H1 (cell line): ENCODE data around the gene NFASC. TPM values are rescaled to one million over a fixed set of nuclear protein-coding genes. Genes with fewer than 3 reads are reported as not detected.
A peak's percentile ranks its signal among the peaks of the same experiment; 100 is the strongest.

Source experiments
- CTCF ChIA-PET: fragments of 300-600 bp; sonication (Branson Sonifier 250); formaldehyde crosslinking; loops from one replicate; lab custom pipeline; 2021; ENCODE audit not compliant: partially characterized antibody; lab: Charles Lee
- POLR2A ChIA-PET: fragments of 300-600 bp; sonication (Branson Sonifier 250); formaldehyde crosslinking; loops from one replicate; lab custom pipeline; 2021; ENCODE audit warnings: inconsistent platforms; ENCODE audit not compliant: partially characterized antibody; lab: Charles Lee
- DNase-seq, 2 experiments: peaks; one replicate each; pipeline versions ENCODE4 v3.0.0 to v3.0.0-alpha.2; 2010 to 2022; ENCODE audit warnings: low spot score in 2 of 2, low read depth in 1 of 2, mixed read lengths in 1 of 2
- FAIRE-seq: peaks from 2 replicates; lab custom pipeline; 2011; peaks lifted over from hg19 to GRCh38; lab: Jason Lieb, UNC
- H2AFZ ChIP-seq: 2 replicates; pipeline ENCODE4 v1.8.1; 2012; ENCODE audit warnings: low read length, inconsistent platforms
- H2AK5ac ChIP-seq: 2 replicates; pipeline ENCODE4 v1.6.1; 2013; ENCODE audit warnings: low read depth, low read length
- H2BK120ac ChIP-seq: replicated peaks from 2 replicates; pipeline ENCODE3; 2013; ENCODE audit warnings: low read depth, low read length, inconsistent platforms
- H2BK12ac ChIP-seq: 2 replicates; pipeline ENCODE4 v1.6.1; 2013; ENCODE audit warnings: low read depth, low read length
- H2BK15ac ChIP-seq: 2 replicates; pipeline ENCODE4 v1.6.1; 2013; ENCODE audit warnings: low read length
- H2BK20ac ChIP-seq: 2 replicates; pipeline ENCODE4 v1.6.1; 2013; ENCODE audit warnings: low read length
- H2BK5ac ChIP-seq: 2 replicates; pipeline ENCODE4 v1.6.1; 2013; ENCODE audit warnings: low read depth, low read length
- H3K14ac ChIP-seq: 2 replicates; pipeline ENCODE4 v1.6.1; 2013; ENCODE audit warnings: inconsistent platforms; ENCODE audit not compliant: insufficient read length
- H3K18ac ChIP-seq: 2 replicates; pipeline ENCODE4 v1.6.1; 2013; ENCODE audit warnings: low read length; ENCODE audit errors: extremely low read depth
- H3K23ac ChIP-seq: 2 replicates; pipeline ENCODE4 v1.6.1; 2013; ENCODE audit warnings: inconsistent platforms; ENCODE audit not compliant: insufficient read length
- H3K23me2 ChIP-seq: 2 replicates; pipeline ENCODE4 v1.6.1; 2013; ENCODE audit warnings: low read depth, low read length
- H3K27ac ChIP-seq: 2 replicates; pipeline ENCODE4 v1.6.1; 2011; ENCODE audit warnings: low read depth, low read length, inconsistent platforms
- H3K27me3 ChIP-seq, 4 experiments: replicated peaks in 1 of 4; 1 replicate in 1 of 4; 2 replicates in 3 of 4; pipeline versions ENCODE4 v1.6.1 to v1.8.1; 2011 to 2013; ENCODE audit warnings: low read length in 3 of 4, mild to moderate bottlenecking in 3 of 4, inconsistent platforms in 2 of 4, mixed read lengths in 2 of 4, moderate library complexity in 1 of 4; ENCODE audit not compliant: control insufficient read depth in 3 of 4, insufficient read depth in 3 of 4; ENCODE audit errors: extremely low read depth in 1 of 4
- H3K36me3 ChIP-seq, 4 experiments: 2 replicates each; pipeline versions ENCODE4 v1.6.1 to v1.8.1; 2011 to 2013; ENCODE audit warnings: mild to moderate bottlenecking in 4 of 4, low read length in 3 of 4, moderate library complexity in 2 of 4, control low read depth in 1 of 4, inconsistent platforms in 1 of 4; ENCODE audit not compliant: insufficient read depth in 4 of 4, control insufficient read depth in 2 of 4
- H3K4ac ChIP-seq: replicated peaks from 2 replicates; pipeline ENCODE3; 2013; ENCODE audit warnings: low read length, low read depth, mixed read lengths, inconsistent platforms; ENCODE audit not compliant: insufficient read length
- H3K4me1 ChIP-seq, 4 experiments: replicated peaks in 1 of 4; 1 replicate in 1 of 4; 2 replicates in 3 of 4; pipeline versions ENCODE4 v1.6.1 to v1.8.1; 2011 to 2013; ENCODE audit warnings: low read length in 3 of 4, inconsistent platforms in 2 of 4, mixed read lengths in 1 of 4; ENCODE audit not compliant: insufficient read depth in 4 of 4, control insufficient read depth in 3 of 4
- H3K4me2 ChIP-seq, 2 experiments: 2 replicates each; pipeline versions ENCODE4 v1.6.1 to v1.8.1; 2011 to 2013; ENCODE audit warnings: low read depth in 2 of 2, low read length in 2 of 2, control low read depth in 1 of 2, inconsistent platforms in 1 of 2, mild to moderate bottlenecking in 1 of 2; ENCODE audit not compliant: insufficient read depth in 1 of 2
- H3K4me3 ChIP-seq, 4 experiments: fragments of 200-600, 300-600 bp in 1 of 4; sonication (generic), shearing (Covaris generic), sonication (Bioruptor Twin) in 1 of 4; 2 replicates each; pipeline versions ENCODE4 v1.5.1 to v1.8.1; 2011 to 2016; ENCODE audit warnings: low read length in 4 of 4, low read depth in 3 of 4, control low read depth in 2 of 4, inconsistent platforms in 2 of 4, mild to moderate bottlenecking in 2 of 4, mixed read lengths in 1 of 4, moderate library complexity in 1 of 4; ENCODE audit not compliant: insufficient read depth in 2 of 4; ENCODE audit errors: extremely low read depth in 1 of 4
- H3K56ac ChIP-seq: replicated peaks from 2 replicates; pipeline ENCODE3; 2013; ENCODE audit warnings: low read depth, mild to moderate bottlenecking, mixed read lengths, low read length, inconsistent platforms; ENCODE audit not compliant: insufficient read length
- H3K79me1 ChIP-seq: 2 replicates; pipeline ENCODE4 v1.6.1; 2013; ENCODE audit warnings: low read depth, low read length, control low read depth
- H3K79me2 ChIP-seq, 2 experiments: 2 replicates each; pipeline versions ENCODE4 v1.6.1 to v1.8.1; 2012 to 2013; ENCODE audit warnings: low read length in 2 of 2, mild to moderate bottlenecking in 2 of 2, inconsistent platforms in 1 of 2; ENCODE audit not compliant: insufficient read depth in 2 of 2, control insufficient read depth in 1 of 2
- H3K9ac ChIP-seq, 4 experiments: replicated peaks in 1 of 4; 1 replicate in 1 of 4; 2 replicates in 3 of 4; pipeline versions ENCODE4 v1.6.1 to v1.8.1; 2011 to 2013; ENCODE audit warnings: low read depth in 3 of 4, low read length in 3 of 4, control low read depth in 2 of 4, mild to moderate bottlenecking in 2 of 4, moderate library complexity in 2 of 4, inconsistent platforms in 1 of 4; ENCODE audit errors: extremely low read depth in 1 of 4
- H3K9me3 ChIP-seq, 2 experiments: 2 replicates each; pipeline versions ENCODE4 v1.6.1 to v1.8.1; 2012 to 2013; ENCODE audit warnings: mild to moderate bottlenecking in 2 of 2, moderate library complexity in 2 of 2, control low read depth in 1 of 2, inconsistent platforms in 1 of 2, low read depth in 1 of 2, low read length in 1 of 2, mixed read lengths in 1 of 2; ENCODE audit not compliant: insufficient read depth in 2 of 2
- H4K20me1 ChIP-seq, 2 experiments: replicated peaks in 1 of 2; 2 replicates each; pipeline versions ENCODE3 to v1.8.1; 2011 to 2013; ENCODE audit warnings: inconsistent platforms in 2 of 2, low read length in 2 of 2, mild to moderate bottlenecking in 1 of 2; ENCODE audit not compliant: insufficient read depth in 2 of 2, control insufficient read depth in 1 of 2
- H4K5ac ChIP-seq: 2 replicates; pipeline ENCODE4 v1.6.1; 2013; ENCODE audit warnings: low read length, low read depth, mixed read lengths, inconsistent platforms; ENCODE audit not compliant: insufficient read length
- H4K8ac ChIP-seq: 2 replicates; pipeline ENCODE4 v1.8.0; 2013; ENCODE audit warnings: mild to moderate bottlenecking, moderate library complexity, low read length, inconsistent platforms; ENCODE audit not compliant: insufficient read depth; ENCODE audit errors: extremely low read depth
- H4K91ac ChIP-seq: replicated peaks from 2 replicates; pipeline ENCODE3; 2013; ENCODE audit warnings: low read length, mixed read lengths, inconsistent platforms; ENCODE audit not compliant: insufficient read length
- TBP ChIP-seq: IDR thresholded peaks from 2 replicates; pipeline ENCODE4 v1.6.1; 2011; ENCODE audit warnings: low read depth, low read length, improper control_type of control experiment
- WGBS, 2 experiments: shearing (Covaris generic) in 1 of 2; methylation state at CpG; one replicate each; pipeline versions ENCODE4 v1.1.6 to v1.1.7; 2013 to 2015; ENCODE audit warnings: low lambda C conversion rate in 2 of 2, mixed read lengths in 2 of 2, inconsistent platforms in 1 of 2, low coverage in 1 of 2, missing lambda C conversion rate in 1 of 2; ENCODE audit not compliant: insufficient replicate concordance in 2 of 2, insufficient coverage in 1 of 2, insufficient read length in 1 of 2; ENCODE audit errors: extremely low coverage in 1 of 2, missing lambda C conversion rate in 1 of 2; 5-methylcytosine and 5-hydroxymethylcytosine counted together
- polyA plus RNA-seq, 7 experiments: library from polyadenylated mRNA; depleted of rRNA in 3 of 7; stranded (reverse) in 5 of 7; unstranded in 2 of 7; fragments of >200 nt in 5 of 7; fragments of 200-250 nt in 2 of 7; gene quantifications; 1 replicate in 5 of 7; 2 replicates in 1 of 7; 4 replicates in 1 of 7; pipeline versions ENCODE4 v1.2.1 to v1.2.3, GENCODE V29; 2011 to 2013; ENCODE audit warnings: missing spikeins in 2 of 7, mixed read lengths in 2 of 7
- total RNA-seq: library from RNA; stranded (reverse); fragmentation: NEBNext Ultra II Directional; extraction: Animal tissue kit (Norgen Biotek cat#: 25700); gene quantifications from 2 replicates; pipeline ENCODE4 v1.2.1, GENCODE V29; 2021
- TF ChIP-seq, protein P1 (sequence below), 3 experiments: IDR thresholded peaks; 1 replicate in 2 of 3; 2 replicates in 1 of 3; pipeline versions ENCODE4 v1.5.1 to v1.6.1; 2011; ENCODE audit warnings: low read length in 3 of 3, mild to moderate bottlenecking in 3 of 3, inconsistent platforms in 2 of 3, low read depth in 1 of 3, moderate library complexity in 1 of 3; ENCODE audit not compliant: insufficient read depth in 1 of 3; ENCODE audit errors: control extremely low read depth in 1 of 3

Gene NFASC
- total and polyA plus RNA-seq, 2 of the 8 experiments (the other 6 are each of a cell fraction or from before 2014, with no cell fraction given): 5.0 to 15.2 TPM

DNA sequence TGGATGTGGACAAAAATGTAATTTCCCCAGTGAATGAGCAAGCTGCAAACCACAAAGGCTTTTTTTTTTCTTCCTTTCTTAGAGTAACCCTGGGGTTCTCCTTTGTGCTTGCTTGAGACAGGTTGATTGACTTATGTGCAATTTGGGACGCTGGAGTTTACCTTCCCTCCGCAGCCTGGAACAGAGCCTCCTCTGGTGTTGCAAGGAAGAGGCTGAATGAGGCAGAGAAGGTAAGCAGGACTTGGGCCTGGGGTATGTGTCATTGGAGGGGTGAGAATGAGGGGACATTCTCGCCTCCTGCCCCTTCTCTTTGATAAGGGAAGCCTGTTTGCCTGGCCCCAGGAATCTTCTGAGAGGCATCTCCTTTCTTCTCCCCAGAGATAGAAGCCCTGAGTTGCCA, 49.8 kb downstream of the NFASC start:
- POLR2A ChIA-PET: no interaction called here
- FAIRE-seq (no peak), DNase-seq (no peak)
- CTCF ChIA-PET: interaction anchor here (1.0 to 1.9 kb wide), 3 partner anchors 21 to 93 kb away, joined by 3 to 9 read pairs (median 3); no protein-coding TSS in a partner anchor
- Histone ChIP-seq H3K56ac (no peak overlapping the region), H3K4me1 (peaks cover 16 to 28% (median 23%) of the 10 kb centered on the region in 4 experiments), H2AFZ (no peak overlapping the region), H4K20me1 (no peaks in the 10 kb centered on the region), H4K5ac (no peak overlapping the region), H4K91ac (no peak overlapping the region), H3K23me2 (no peaks in the 10 kb centered on the region), H3K9me3 (no peaks in the 10 kb centered on the region), H3K23ac (no peak overlapping the region), H3K27me3 (no peaks in the 10 kb centered on the region), H3K4me2 (no peak overlapping the region), H2BK20ac (no peak overlapping the region), H4K8ac (no peak overlapping the region), H2BK120ac (no peak overlapping the region), H3K9ac (no peak overlapping the region), H3K27ac (no peak overlapping the region), H3K4ac (no peak overlapping the region), H3K79me1 (no peaks in the 10 kb centered on the region), H3K4me3 (no peak overlapping the region), H2BK12ac (peak overlapping the region; percentile 19; the same call in 1 of the 2 replicates), H2AK5ac (no peak overlapping the region), H2BK15ac (0 out of 2 replicates have a peak overlapping the region, but pooled peaks have one; percentile 9), H3K36me3 (no peaks in the 10 kb centered on the region), H3K18ac (no peak overlapping the region), H2BK5ac (no peak overlapping the region), H3K14ac (no peak overlapping the region), H3K79me2 (no peaks in the 10 kb centered on the region)
- 39% methylated on average over 3 of the region's 3 CpGs; no CpG with 5 or more reads in 1 of the 2 experiments for WGBS, 2 experiments
- TF ChIP-seq, protein P1, sequence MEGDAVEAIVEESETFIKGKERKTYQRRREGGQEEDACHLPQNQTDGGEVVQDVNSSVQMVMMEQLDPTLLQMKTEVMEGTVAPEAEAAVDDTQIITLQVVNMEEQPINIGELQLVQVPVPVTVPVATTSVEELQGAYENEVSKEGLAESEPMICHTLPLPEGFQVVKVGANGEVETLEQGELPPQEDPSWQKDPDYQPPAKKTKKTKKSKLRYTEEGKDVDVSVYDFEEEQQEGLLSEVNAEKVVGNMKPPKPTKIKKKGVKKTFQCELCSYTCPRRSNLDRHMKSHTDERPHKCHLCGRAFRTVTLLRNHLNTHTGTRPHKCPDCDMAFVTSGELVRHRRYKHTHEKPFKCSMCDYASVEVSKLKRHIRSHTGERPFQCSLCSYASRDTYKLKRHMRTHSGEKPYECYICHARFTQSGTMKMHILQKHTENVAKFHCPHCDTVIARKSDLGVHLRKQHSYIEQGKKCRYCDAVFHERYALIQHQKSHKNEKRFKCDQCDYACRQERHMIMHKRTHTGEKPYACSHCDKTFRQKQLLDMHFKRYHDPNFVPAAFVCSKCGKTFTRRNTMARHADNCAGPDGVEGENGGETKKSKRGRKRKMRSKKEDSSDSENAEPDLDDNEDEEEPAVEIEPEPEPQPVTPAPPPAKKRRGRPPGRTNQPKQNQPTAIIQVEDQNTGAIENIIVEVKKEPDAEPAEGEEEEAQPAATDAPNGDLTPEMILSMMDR (IDR thresholded peaks at IDR 0.05; ENCODE audit: control extremely low read depth in 1 of 3, insufficient read depth in 1 of 3, low read depth in 1 of 3, low read length in 3 of 3): peak in 1 of 3 experiments; percentile 23; a peak in 1 of 4 replicates
- TF ChIP-seq TBP: no peak
